ENCODE results near the gene NFIA. TPM values are rescaled to one million over a fixed set of nuclear protein-coding genes. Genes with fewer than 3 reads are reported as not detected.

Gene NFIA
- total RNA-seq: 1 to 10 TPM; 1.0 to 8.6 (median 6.0) TPM
- polyA plus RNA-seq: 1 to 10 TPM; 5.3 to 5.9 TPM
- 15.9 reads per million, percentile 45 among the genes with 10 or more reads in this experiment for total RNA-seq

DNA sequence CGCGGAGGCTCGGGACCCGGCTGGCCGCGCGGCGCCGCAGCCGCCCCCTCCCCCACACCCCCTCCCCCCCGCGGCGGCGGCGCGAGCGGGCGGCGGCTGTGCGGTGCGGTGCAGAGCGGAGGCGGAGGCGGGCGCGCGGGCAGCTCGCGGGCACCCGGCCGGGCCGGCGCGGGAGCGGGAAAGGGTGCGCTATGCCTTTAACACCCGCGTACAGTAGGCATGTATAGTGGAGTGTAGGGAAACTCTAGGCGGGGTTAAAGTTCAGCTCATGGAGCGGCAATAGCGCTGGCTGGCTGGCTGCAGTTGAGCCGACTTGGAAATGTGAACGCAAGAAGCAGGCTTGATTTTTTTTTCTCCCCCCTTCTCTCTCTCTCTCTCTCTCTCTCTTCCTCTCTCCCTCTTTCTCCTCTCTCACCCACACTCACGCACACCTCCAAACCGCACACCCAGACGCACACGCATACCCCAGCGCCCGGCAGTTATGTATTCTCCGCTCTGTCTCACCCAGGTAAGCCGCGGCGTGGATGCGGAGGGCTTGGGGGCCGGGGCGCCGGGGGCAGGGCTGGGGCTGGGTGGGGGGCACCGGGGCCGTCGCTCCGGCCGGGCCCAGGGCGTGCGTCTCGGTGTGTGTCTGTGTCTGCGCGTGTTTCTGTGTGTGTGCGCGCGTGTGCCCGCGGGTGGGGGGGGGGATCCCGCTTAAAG, at the start of gene NFIA:
NFIA (plus strand) TSS at position 251 of the 702 bp plus-strand sequence.
- Histone ChIP-seq H3K4me1 (ENCODE audit: control insufficient read depth in 2 of 2, insufficient read depth in 2 of 2, low read length in 2 of 2) (peaks cover 16 to 34% of the 10 kb centered on the region in 2 donors), H3K9me3 (ENCODE audit: control insufficient read depth in 2 of 3, low read length in 3 of 3) (no peaks in the 10 kb centered on the region), H3K27me3 (ENCODE audit: control insufficient read depth in 2 of 2, insufficient read depth in 2 of 2, low read length in 2 of 2) (no peaks in the 10 kb centered on the region), H3K36me3 (ENCODE audit: control insufficient read depth in 2 of 3, insufficient read depth in 3 of 3, low read length in 3 of 3) (no peaks in the 10 kb centered on the region), H3K27ac (ENCODE audit: low read depth, low read length) (peak within 1 kb of the TSS; percentile 39), H3K4me3 (ENCODE audit: low read length) (peak within 1 kb of the TSS; percentile 71)
- intact Hi-C loops (cut with micrococcal nuclease): loop anchor here in 1 of 2 donors (1.0 to 5.0 kb wide), 2 partner anchors 8 to 1785 kb away; partner anchors contain the start of gene FGGY
- ATAC-seq: peak; percentile 23
- peak in 8 of 9 donors; percentile 18 to 45 (median 38) for DNase-seq
- peak within 1 kb of the TSS; percentile 90 to 97 (median 94) for H3K4me3 Mint-ChIP-seq
- peaks cover 0 to 2% (median 0%) of the 10 kb centered on the region in 11 donors for H3K9me3 Mint-ChIP-seq
- H3K4me1 Mint-ChIP-seq: peaks cover 35 to 49% (median 46%) of the 10 kb centered on the region in 7 donors
- ChIA-PET CTCF (interaction anchor here (0.8 kb wide), 1 partner anchor 16 kb away, joined by 3 read pairs; no protein-coding TSS in a partner anchor), POLR2A (interaction anchor here (0.5 to 1.3 kb wide), 5 partner anchors 22 to 1343 kb away, joined by 3 to 9 read pairs (median 3); no protein-coding TSS in a partner anchor)
- H3K27ac Mint-ChIP-seq: peak within 1 kb of the TSS; percentile 23 to 99 (median 92)
- peaks cover 0 to 4% (median 0%) of the 10 kb centered on the region in 5 donors for H3K36me3 Mint-ChIP-seq
- H3K27me3 Mint-ChIP-seq: peaks cover 0 to 81% (median 0%) of the 10 kb centered on the region in 5 donors

GRCh38 chr1:61035880-61036279, 46.5 kb upstream of the NFIA start:
- ChIA-PET POLR2A (no interaction called here), CTCF (interaction anchor here (1.9 kb wide), 1 partner anchor 14 kb away, joined by 5 read pairs; no protein-coding TSS in a partner anchor)
- H3K27ac Mint-ChIP-seq: no peak overlapping the region
- DNase-seq: no peak
- no peaks in the 10 kb centered on the region for H3K4me1 Mint-ChIP-seq
- intact Hi-C loops (cut with micrococcal nuclease): no loop called here
- H3K36me3 ChIP-seq (ENCODE audit: control insufficient read depth in 2 of 3, insufficient read depth in 3 of 3, low read length in 3 of 3): no peaks in the 10 kb centered on the region
- no peak overlapping the region for H3K27ac ChIP-seq (ENCODE audit: low read depth, low read length)
- H3K36me3 Mint-ChIP-seq: no peaks in the 10 kb centered on the region
- ATAC-seq: no peak
- H3K27me3 Mint-ChIP-seq: peaks cover 7 to 29% (median 13%) of the 10 kb centered on the region in 5 donors
- H3K4me1 ChIP-seq (ENCODE audit: control insufficient read depth in 2 of 2, insufficient read depth in 2 of 2, low read length in 2 of 2): no peaks in the 10 kb centered on the region
- H3K27me3 ChIP-seq (ENCODE audit: control insufficient read depth in 2 of 2, insufficient read depth in 2 of 2, low read length in 2 of 2): no peaks in the 10 kb centered on the region
- H3K9me3 Mint-ChIP-seq: peaks cover 0 to 9% (median 2%) of the 10 kb centered on the region in 11 donors
- no peak overlapping the region for H3K4me3 ChIP-seq (ENCODE audit: low read length)
- no peak overlapping the region for H3K4me3 Mint-ChIP-seq
- no peaks in the 10 kb centered on the region for H3K9me3 ChIP-seq (ENCODE audit: control insufficient read depth in 2 of 3, low read length in 3 of 3)

GRCh38 chr1:61042466-61043009, 39.8 kb upstream of the NFIA start:
- Mint-ChIP-seq H3K4me3 (peak overlapping the region; percentile 53 to 88 (median 70)), H3K36me3 (no peaks in the 10 kb centered on the region), H3K9me3 (peaks cover 0 to 4% (median 0%) of the 10 kb centered on the region in 11 donors), H3K4me1 (peaks cover 0 to 4% (median 0%) of the 10 kb centered on the region in 7 donors), H3K27ac (no peak overlapping the region), H3K27me3 (peaks cover 28 to 70% (median 38%) of the 10 kb centered on the region in 5 donors)
- intact Hi-C loops (cut with micrococcal nuclease): loop anchor here (1.0 to 5.0 kb wide), 11 partner anchors 8 to 1071 kb away; no protein-coding TSS in a partner anchor
- H3K27me3 ChIP-seq (ENCODE audit: control insufficient read depth in 2 of 2, insufficient read depth in 2 of 2, low read length in 2 of 2): peaks cover 0 to 8% of the 10 kb centered on the region in 2 donors
- DNase-seq (no peak), ATAC-seq (no peak)
- ChIA-PET POLR2A (no interaction called here), CTCF (interaction anchor here (0.6 to 1.4 kb wide), 7 partner anchors 13 to 755 kb away, joined by 3 to 5 read pairs (median 3); no protein-coding TSS in a partner anchor)
- no peaks in the 10 kb centered on the region for H3K36me3 ChIP-seq (ENCODE audit: control insufficient read depth in 2 of 3, insufficient read depth in 3 of 3, low read length in 3 of 3)
- H3K4me1 ChIP-seq (ENCODE audit: control insufficient read depth in 2 of 2, insufficient read depth in 2 of 2, low read length in 2 of 2): peaks cover 3 to 4% of the 10 kb centered on the region in 2 donors
- no peaks in the 10 kb centered on the region for H3K9me3 ChIP-seq (ENCODE audit: control insufficient read depth in 2 of 3, low read length in 3 of 3)
- no peak overlapping the region for H3K27ac ChIP-seq (ENCODE audit: low read depth, low read length)
- H3K4me3 ChIP-seq (ENCODE audit: low read length): peak overlapping the region; percentile 35

GRCh38 chr1:61043010-61043820, 39.1 kb upstream of the NFIA start:
- ChIA-PET POLR2A (no interaction called here), CTCF (interaction anchor here (0.6 to 1.4 kb wide), 5 partner anchors 12 to 808 kb away, joined by 3 to 4 read pairs (median 3); no protein-coding TSS in a partner anchor)
- Mint-ChIP-seq H3K27me3 (peaks cover 28 to 67% (median 38%) of the 10 kb centered on the region in 5 donors), H3K9me3 (peaks cover 0 to 2% (median 0%) of the 10 kb centered on the region in 11 donors), H3K4me1 (peaks cover 0 to 4% (median 0%) of the 10 kb centered on the region in 7 donors), H3K4me3 (peak overlapping the region; percentile 53 to 88 (median 73)), H3K27ac (no peak overlapping the region), H3K36me3 (no peaks in the 10 kb centered on the region)
- Histone ChIP-seq H3K9me3 (ENCODE audit: control insufficient read depth in 2 of 3, low read length in 3 of 3) (no peaks in the 10 kb centered on the region), H3K27ac (ENCODE audit: low read depth, low read length) (no peak overlapping the region), H3K4me3 (ENCODE audit: low read length) (peak overlapping the region; percentile 35), H3K4me1 (ENCODE audit: control insufficient read depth in 2 of 2, insufficient read depth in 2 of 2, low read length in 2 of 2) (peaks cover 3 to 4% of the 10 kb centered on the region in 2 donors), H3K27me3 (ENCODE audit: control insufficient read depth in 2 of 2, insufficient read depth in 2 of 2, low read length in 2 of 2) (peaks cover 0 to 8% of the 10 kb centered on the region in 2 donors), H3K36me3 (ENCODE audit: control insufficient read depth in 2 of 3, insufficient read depth in 3 of 3, low read length in 3 of 3) (no peaks in the 10 kb centered on the region)
- DNase-seq (peak; percentile 62 to 83 (median 78)), ATAC-seq (peak; percentile 96)
- intact Hi-C loops (cut with micrococcal nuclease): loop anchor here (1.0 to 5.0 kb wide), 10 partner anchors 34 to 1072 kb away; no protein-coding TSS in a partner anchor

- Histone ChIP-seq H3K4me1 (ENCODE audit: control insufficient read depth in 2 of 2, insufficient read depth in 2 of 2, low read length in 2 of 2) (peaks cover 6 to 7% of the 10 kb centered on the region in 2 donors), H3K4me3 (ENCODE audit: low read length) (no peak overlapping the region), H3K9me3 (ENCODE audit: control insufficient read depth in 2 of 3, low read length in 3 of 3) (no peaks in the 10 kb centered on the region), H3K27me3 (ENCODE audit: control insufficient read depth in 2 of 2, insufficient read depth in 2 of 2, low read length in 2 of 2) (peaks cover 0 to 8% of the 10 kb centered on the region in 2 donors), H3K36me3 (ENCODE audit: control insufficient read depth in 2 of 3, insufficient read depth in 3 of 3, low read length in 3 of 3) (no peaks in the 10 kb centered on the region), H3K27ac (ENCODE audit: low read depth, low read length) (no peak overlapping the region)
- ATAC-seq: no peak
- no peak for DNase-seq
- H3K27ac Mint-ChIP-seq: no peak overlapping the region
- H3K4me3 Mint-ChIP-seq: no peak overlapping the region
- no peaks in the 10 kb centered on the region for H3K36me3 Mint-ChIP-seq
- peaks cover 23 to 54% (median 29%) of the 10 kb centered on the region in 5 donors for H3K27me3 Mint-ChIP-seq
- intact Hi-C loops (cut with micrococcal nuclease): no loop called here
- CTCF ChIA-PET: interaction anchor here (1.1 to 1.2 kb wide), 2 partner anchors 73 to 542 kb away, joined by 3 to 4 read pairs; no protein-coding TSS in a partner anchor
- H3K9me3 Mint-ChIP-seq: no peaks in the 10 kb centered on the region
- POLR2A ChIA-PET: no interaction called here
- H3K4me1 Mint-ChIP-seq: peaks cover 2 to 9% (median 5%) of the 10 kb centered on the region in 7 donors
Measured at GRCh38 chr1:61046434-61046833, 35.9 kb upstream of the NFIA start.

GRCh38 chr1:61047061-61047460, 35.3 kb upstream of the NFIA start:
- CTCF ChIA-PET: interaction anchor here (1.1 kb wide), 1 partner anchor 72 kb away, joined by 4 read pairs; no protein-coding TSS in a partner anchor
- H3K4me1 Mint-ChIP-seq: peaks cover 4 to 12% (median 11%) of the 10 kb centered on the region in 7 donors
- no peaks in the 10 kb centered on the region for H3K36me3 ChIP-seq (ENCODE audit: control insufficient read depth in 2 of 3, insufficient read depth in 3 of 3, low read length in 3 of 3)
- no peaks in the 10 kb centered on the region for H3K9me3 ChIP-seq (ENCODE audit: control insufficient read depth in 2 of 3, low read length in 3 of 3)
- H3K4me1 ChIP-seq (ENCODE audit: control insufficient read depth in 2 of 2, insufficient read depth in 2 of 2, low read length in 2 of 2): peaks cover 6 to 7% of the 10 kb centered on the region in 2 donors
- DNase-seq (no peak), ATAC-seq (no peak)
- no peak overlapping the region for H3K27ac ChIP-seq (ENCODE audit: low read depth, low read length)
- no peak overlapping the region for H3K4me3 ChIP-seq (ENCODE audit: low read length)
- intact Hi-C loops (cut with micrococcal nuclease): no loop called here
- H3K27me3 Mint-ChIP-seq: peaks cover 25 to 56% (median 33%) of the 10 kb centered on the region in 5 donors
- H3K27ac Mint-ChIP-seq: no peak overlapping the region
- H3K9me3 Mint-ChIP-seq: peaks cover 0 to 1% (median 0%) of the 10 kb centered on the region in 11 donors
- peaks cover 0 to 8% of the 10 kb centered on the region in 2 donors for H3K27me3 ChIP-seq (ENCODE audit: control insufficient read depth in 2 of 2, insufficient read depth in 2 of 2, low read length in 2 of 2)
- H3K36me3 Mint-ChIP-seq: no peaks in the 10 kb centered on the region
- POLR2A ChIA-PET: no interaction called here
- H3K4me3 Mint-ChIP-seq: no peak overlapping the region

All from naive thymus-derived CD4-positive, alpha-beta T cell (primary cell).